ENCODE measurements around the gene C1orf74. TPM values are rescaled to one million over a fixed set of nuclear protein-coding genes. Genes with fewer than 3 reads are reported as not detected.

The C1orf74 gene
- total and polyA plus RNA-seq, 2 experiments from 2014 or later, result 1.4 to 2.3 TPM

- no peaks in the 10 kb centered on the region for H3K9me2 ChIP-seq (ENCODE audit: insufficient read depth)
- no peaks in the 10 kb centered on the region for H3F3A ChIP-seq (ENCODE audit: insufficient read depth)
- H2AFZ ChIP-seq, result no peak overlapping the region
- H3K27ac ChIP-seq, result no peak overlapping the region
- no peak overlapping the region for H3K9ac ChIP-seq
- H3K36me3 ChIP-seq (ENCODE audit: low read depth), result no peaks in the 10 kb centered on the region
- H3K27me3 ChIP-seq (replicated peaks; ENCODE audit: insufficient read depth), result no peaks in the 10 kb centered on the region
- no peak for DNase-seq
- H3K4me2 ChIP-seq (ENCODE audit: unreplicated experiment), result no peak overlapping the region
- no peak overlapping the region for H3K4me3 ChIP-seq
- in situ Hi-C loops (cut with MboI), result no loop called here
- TF ChIP-seq EZH2 (IDR thresholded peaks at IDR 0.05; ENCODE audit: insufficient read depth, poor library complexity, severe bottlenecking) (no peak), EZH2phosphoT487 (IDR thresholded peaks at IDR 0.05; ENCODE audit: insufficient read depth, low read depth) (no peak)
- H4K20me1 ChIP-seq (ENCODE audit: insufficient read depth), result no peaks in the 10 kb centered on the region
- H3K4me1 ChIP-seq (ENCODE audit: insufficient read depth), result no peaks in the 10 kb centered on the region
- H3K9me3 ChIP-seq (ENCODE audit: low read depth), result no peaks in the 10 kb centered on the region
- WGBS, 2 experiments (ENCODE audit: low coverage in 1 of 2, low lambda C conversion rate in 2 of 2, missing lambda C conversion rate in 2 of 2), result 49 to 51% methylated on average over 5 of the region's 5 CpGs
- H3K79me2 ChIP-seq (ENCODE audit: insufficient read depth), result no peaks in the 10 kb centered on the region
Observed at GRCh38 chr1:209751627-209752231, 32.6 kb downstream of the C1orf74 start.

GRCh38 chr1:209749670-209750323 is 34.6 kb downstream of the C1orf74 start:
- Histone ChIP-seq H3K4me1 (ENCODE audit: insufficient read depth) (no peaks in the 10 kb centered on the region), H2AFZ (no peak overlapping the region)

DNA sequence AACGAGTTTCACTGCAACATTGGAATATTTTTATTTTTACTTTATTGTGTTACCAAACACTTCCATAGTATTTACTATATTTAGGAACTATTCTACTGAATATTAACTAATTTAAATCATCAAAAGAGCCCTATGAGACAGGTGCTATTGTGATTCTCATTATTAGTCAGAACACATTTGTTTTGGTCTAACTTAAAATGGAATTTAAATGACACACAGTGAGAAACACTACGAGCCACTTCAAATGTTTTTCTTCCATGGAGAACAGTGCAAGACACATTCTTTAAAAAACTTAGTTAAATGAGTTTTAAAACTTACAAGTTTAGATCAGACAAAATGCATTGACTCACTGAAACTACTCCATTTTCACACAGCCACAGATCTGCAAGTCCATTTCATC is 35.2 kb downstream of the C1orf74 start:
- Histone ChIP-seq H3F3A (ENCODE audit: insufficient read depth) (no peaks in the 10 kb centered on the region), H3K36me3 (ENCODE audit: low read depth) (no peaks in the 10 kb centered on the region), H3K4me3 (no peak overlapping the region), H3K27ac (no peak overlapping the region), H3K4me2 (ENCODE audit: unreplicated experiment) (no peak overlapping the region), H4K20me1 (ENCODE audit: insufficient read depth) (no peaks in the 10 kb centered on the region), H3K4me1 (ENCODE audit: insufficient read depth) (no peaks in the 10 kb centered on the region), H2AFZ (no peak overlapping the region), H3K27me3 (replicated peaks; ENCODE audit: insufficient read depth) (no peaks in the 10 kb centered on the region), H3K9me2 (ENCODE audit: insufficient read depth) (no peaks in the 10 kb centered on the region), H3K9ac (no peak overlapping the region), H3K9me3 (ENCODE audit: low read depth) (no peaks in the 10 kb centered on the region), H3K79me2 (ENCODE audit: insufficient read depth) (no peaks in the 10 kb centered on the region)
- no peak for TF ChIP-seq EZH2 (IDR thresholded peaks at IDR 0.05; ENCODE audit: insufficient read depth, poor library complexity, severe bottlenecking)
- TF ChIP-seq EZH2phosphoT487 (IDR thresholded peaks at IDR 0.05; ENCODE audit: insufficient read depth, low read depth), result no peak
- DNase-seq, result no peak
- in situ Hi-C loops (cut with MboI), result no loop called here
- 11 to 13% methylated on average over 2 of the region's 2 CpGs for WGBS, 2 experiments (ENCODE audit: low coverage in 1 of 2, low lambda C conversion rate in 2 of 2, missing lambda C conversion rate in 2 of 2)

More at GRCh38 chr1:209749670-209750323, 34.6 kb downstream of the C1orf74 start:
- Histone ChIP-seq H3K9me3 (ENCODE audit: low read depth) (no peaks in the 10 kb centered on the region), H3K9me2 (ENCODE audit: insufficient read depth) (no peaks in the 10 kb centered on the region), H3F3A (ENCODE audit: insufficient read depth) (no peaks in the 10 kb centered on the region), H3K36me3 (ENCODE audit: low read depth) (no peaks in the 10 kb centered on the region), H3K4me3 (no peak overlapping the region), H3K4me2 (ENCODE audit: unreplicated experiment) (no peak overlapping the region), H3K27me3 (replicated peaks; ENCODE audit: insufficient read depth) (no peaks in the 10 kb centered on the region), H3K27ac (no peak overlapping the region), H4K20me1 (ENCODE audit: insufficient read depth) (no peaks in the 10 kb centered on the region), H3K9ac (no peak overlapping the region), H3K79me2 (ENCODE audit: insufficient read depth) (no peaks in the 10 kb centered on the region)
- 45 to 49% methylated on average over 6 of the region's 6 CpGs for whole genome bisulfite sequencing, 2 experiments (ENCODE audit: low coverage in 1 of 2, low lambda C conversion rate in 2 of 2, missing lambda C conversion rate in 2 of 2)
- DNase-seq, result no peak
- no peak for TF ChIP-seq EZH2 (IDR thresholded peaks at IDR 0.05; ENCODE audit: insufficient read depth, poor library complexity, severe bottlenecking)
- in situ Hi-C loops (cut with MboI), result no loop called here

- Histone ChIP-seq H3K9me3 (ENCODE audit: low read depth) (no peaks in the 10 kb centered on the region), H3K9me2 (ENCODE audit: insufficient read depth) (no peaks in the 10 kb centered on the region), H3F3A (ENCODE audit: insufficient read depth) (no peaks in the 10 kb centered on the region), H3K79me2 (ENCODE audit: insufficient read depth) (no peaks in the 10 kb centered on the region), H4K20me1 (ENCODE audit: insufficient read depth) (no peaks in the 10 kb centered on the region), H2AFZ (no peak overlapping the region), H3K4me2 (ENCODE audit: unreplicated experiment) (no peak overlapping the region), H3K4me1 (ENCODE audit: insufficient read depth) (peaks cover under 1% of the 10 kb centered on the region; the same call in 1 of the 2 replicates), H3K27ac (no peak overlapping the region), H3K4me3 (no peak overlapping the region), H3K9ac (no peak overlapping the region), H3K36me3 (ENCODE audit: low read depth) (no peaks in the 10 kb centered on the region), H3K27me3 (replicated peaks; ENCODE audit: insufficient read depth) (no peaks in the 10 kb centered on the region)
- 48 to 59% methylated on average over 4 of the region's 4 CpGs for WGBS, 2 experiments (ENCODE audit: low coverage in 1 of 2, low lambda C conversion rate in 2 of 2, missing lambda C conversion rate in 2 of 2)
- in situ Hi-C loops (cut with MboI), result no loop called here
- TF ChIP-seq EZH2phosphoT487 (IDR thresholded peaks at IDR 0.05; ENCODE audit: insufficient read depth, low read depth) (no peak), EZH2 (IDR thresholded peaks at IDR 0.05; ENCODE audit: insufficient read depth, poor library complexity, severe bottlenecking) (no peak)
- DNase-seq, result no peak
Observed at GRCh38 chr1:209748620-209749019, 35.7 kb downstream of the C1orf74 start.
